Neural progenitor cell (in vitro differentiated cells): ENCODE data around the gene KAT2B.

ENCODE experiments used
- EZH2 ChIP-seq: fragments of 200-600 bp; sonication (generic); IDR thresholded peaks from 2 replicates; pipeline ENCODE4 v1.6.1; 2017; ENCODE audit warnings: antibody characterized with exemption, mild to moderate bottlenecking, moderate library complexity
- TF ChIP-seq, protein P1 (sequence below): fragments of 200-600 bp; sonication (generic); IDR thresholded peaks from 2 replicates; pipeline ENCODE4 v1.5.1; 2017; ENCODE audit warnings: antibody characterized with exemption, mild to moderate bottlenecking

DNA sequence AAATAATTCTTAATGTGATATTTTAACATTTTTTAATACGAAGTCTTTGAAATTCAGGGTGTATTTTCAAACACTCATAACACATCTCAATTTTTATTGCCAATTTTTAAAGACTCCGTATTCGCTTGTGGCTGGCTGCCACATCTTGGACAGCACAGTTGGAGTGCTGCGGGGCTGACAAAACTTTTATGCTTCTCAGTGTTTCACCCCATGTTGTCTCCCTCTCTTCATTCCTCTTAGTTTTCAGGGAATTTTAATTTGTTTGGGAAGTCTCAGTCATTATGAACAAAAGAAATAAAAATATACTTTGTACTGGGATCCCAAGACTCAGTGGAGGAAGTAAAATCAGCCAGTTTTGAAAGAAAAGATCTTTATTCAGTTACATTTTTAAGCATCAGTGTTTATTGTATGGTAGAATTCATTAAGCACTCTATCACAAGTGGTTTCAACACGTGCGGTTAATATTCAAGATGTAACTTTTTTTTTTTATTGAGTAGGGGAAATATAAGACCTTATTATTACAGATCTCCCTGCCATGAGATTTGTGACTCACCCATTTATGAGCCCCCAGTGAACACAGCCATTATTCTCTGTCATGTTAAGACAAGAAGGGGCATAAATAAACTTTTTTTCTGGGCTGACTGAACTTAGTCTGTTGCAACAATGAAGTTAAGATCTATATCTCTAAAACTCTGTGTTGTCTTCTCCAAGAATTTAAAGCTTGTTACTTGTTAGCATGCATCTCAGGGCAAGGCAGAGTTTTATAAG is 26.8 kb downstream of the KAT2B start:
- TF ChIP-seq, protein P1, sequence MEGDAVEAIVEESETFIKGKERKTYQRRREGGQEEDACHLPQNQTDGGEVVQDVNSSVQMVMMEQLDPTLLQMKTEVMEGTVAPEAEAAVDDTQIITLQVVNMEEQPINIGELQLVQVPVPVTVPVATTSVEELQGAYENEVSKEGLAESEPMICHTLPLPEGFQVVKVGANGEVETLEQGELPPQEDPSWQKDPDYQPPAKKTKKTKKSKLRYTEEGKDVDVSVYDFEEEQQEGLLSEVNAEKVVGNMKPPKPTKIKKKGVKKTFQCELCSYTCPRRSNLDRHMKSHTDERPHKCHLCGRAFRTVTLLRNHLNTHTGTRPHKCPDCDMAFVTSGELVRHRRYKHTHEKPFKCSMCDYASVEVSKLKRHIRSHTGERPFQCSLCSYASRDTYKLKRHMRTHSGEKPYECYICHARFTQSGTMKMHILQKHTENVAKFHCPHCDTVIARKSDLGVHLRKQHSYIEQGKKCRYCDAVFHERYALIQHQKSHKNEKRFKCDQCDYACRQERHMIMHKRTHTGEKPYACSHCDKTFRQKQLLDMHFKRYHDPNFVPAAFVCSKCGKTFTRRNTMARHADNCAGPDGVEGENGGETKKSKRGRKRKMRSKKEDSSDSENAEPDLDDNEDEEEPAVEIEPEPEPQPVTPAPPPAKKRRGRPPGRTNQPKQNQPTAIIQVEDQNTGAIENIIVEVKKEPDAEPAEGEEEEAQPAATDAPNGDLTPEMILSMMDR = no peak
- no peak for TF ChIP-seq EZH2
